Measurements from ENCODE around the gene TTC17. TPM values are rescaled to one million over a fixed set of nuclear protein-coding genes. Genes with fewer than 3 reads are reported as not detected.

TTC17 gene
- total RNA-seq, 1 donor from 2014 or later, result 108 TPM

DNA sequence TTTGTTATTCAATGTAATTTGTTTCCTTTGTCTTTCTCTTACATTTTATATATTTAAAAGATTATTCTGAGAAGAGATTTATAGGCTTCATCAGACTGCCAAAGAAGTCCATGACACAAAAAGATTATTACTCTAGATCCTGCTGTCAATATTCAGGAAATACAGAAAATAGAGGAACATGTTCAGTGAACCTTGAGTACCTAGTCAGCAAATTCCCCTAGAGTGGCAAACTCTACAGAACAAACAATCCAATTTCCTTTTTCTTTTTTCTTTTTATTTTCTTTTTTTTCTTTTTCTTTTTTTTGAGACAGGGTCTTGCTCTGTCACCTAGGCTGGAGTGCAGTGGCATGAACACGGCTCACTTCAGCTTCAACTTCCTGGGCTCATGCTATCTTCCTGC, 23.9 kb downstream of the TTC17 start:
- DNase-seq (ENCODE audit: low spot score, unreplicated experiment), result no peak
- TF ChIP-seq, protein P1, sequence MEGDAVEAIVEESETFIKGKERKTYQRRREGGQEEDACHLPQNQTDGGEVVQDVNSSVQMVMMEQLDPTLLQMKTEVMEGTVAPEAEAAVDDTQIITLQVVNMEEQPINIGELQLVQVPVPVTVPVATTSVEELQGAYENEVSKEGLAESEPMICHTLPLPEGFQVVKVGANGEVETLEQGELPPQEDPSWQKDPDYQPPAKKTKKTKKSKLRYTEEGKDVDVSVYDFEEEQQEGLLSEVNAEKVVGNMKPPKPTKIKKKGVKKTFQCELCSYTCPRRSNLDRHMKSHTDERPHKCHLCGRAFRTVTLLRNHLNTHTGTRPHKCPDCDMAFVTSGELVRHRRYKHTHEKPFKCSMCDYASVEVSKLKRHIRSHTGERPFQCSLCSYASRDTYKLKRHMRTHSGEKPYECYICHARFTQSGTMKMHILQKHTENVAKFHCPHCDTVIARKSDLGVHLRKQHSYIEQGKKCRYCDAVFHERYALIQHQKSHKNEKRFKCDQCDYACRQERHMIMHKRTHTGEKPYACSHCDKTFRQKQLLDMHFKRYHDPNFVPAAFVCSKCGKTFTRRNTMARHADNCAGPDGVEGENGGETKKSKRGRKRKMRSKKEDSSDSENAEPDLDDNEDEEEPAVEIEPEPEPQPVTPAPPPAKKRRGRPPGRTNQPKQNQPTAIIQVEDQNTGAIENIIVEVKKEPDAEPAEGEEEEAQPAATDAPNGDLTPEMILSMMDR (IDR thresholded peaks at IDR 0.05; ENCODE audit: unreplicated experiment), result no peak
- Mint-ChIP-seq H3K27ac (no peak overlapping the region), H3K36me3 (ENCODE audit: insufficient read depth) (peaks cover 8% of the 10 kb centered on the region), H3K4me1 (ENCODE audit: low read depth) (no peaks in the 10 kb centered on the region), H3K4me3 (ENCODE audit: low read depth) (no peak overlapping the region), H3K9me3 (ENCODE audit: low read depth) (no peaks in the 10 kb centered on the region), H3K27me3 (no peaks in the 10 kb centered on the region)

DNA sequence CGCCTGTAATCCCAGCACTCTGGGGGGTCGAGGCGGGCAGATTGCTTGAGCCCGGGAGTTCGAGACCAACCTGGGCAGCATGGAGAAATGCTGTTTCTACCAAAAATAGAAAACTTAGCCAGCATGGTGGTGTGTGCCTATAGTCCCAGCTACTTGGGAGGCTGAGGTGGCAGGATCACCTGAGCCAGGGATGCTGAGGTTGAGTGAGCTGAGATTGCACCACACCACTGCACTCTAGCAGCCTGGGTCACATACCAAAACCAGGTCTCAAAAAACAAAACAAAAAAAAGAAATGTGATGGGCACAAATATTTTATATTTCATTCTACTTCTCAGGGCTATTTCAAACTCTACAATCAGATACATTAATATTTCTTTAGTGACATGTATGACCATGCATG, 25.7 kb downstream of the TTC17 start:
- Mint-ChIP-seq H3K9me3 (ENCODE audit: low read depth) (no peaks in the 10 kb centered on the region), H3K27ac (no peak overlapping the region), H3K36me3 (ENCODE audit: insufficient read depth) (peaks cover 12% of the 10 kb centered on the region), H3K4me1 (ENCODE audit: low read depth) (no peaks in the 10 kb centered on the region), H3K4me3 (ENCODE audit: low read depth) (no peak overlapping the region), H3K27me3 (no peaks in the 10 kb centered on the region)
- no peak for DNase-seq (ENCODE audit: low spot score, unreplicated experiment)
- TF ChIP-seq, protein P1 (IDR thresholded peaks at IDR 0.05; ENCODE audit: unreplicated experiment), result no peak

DNA sequence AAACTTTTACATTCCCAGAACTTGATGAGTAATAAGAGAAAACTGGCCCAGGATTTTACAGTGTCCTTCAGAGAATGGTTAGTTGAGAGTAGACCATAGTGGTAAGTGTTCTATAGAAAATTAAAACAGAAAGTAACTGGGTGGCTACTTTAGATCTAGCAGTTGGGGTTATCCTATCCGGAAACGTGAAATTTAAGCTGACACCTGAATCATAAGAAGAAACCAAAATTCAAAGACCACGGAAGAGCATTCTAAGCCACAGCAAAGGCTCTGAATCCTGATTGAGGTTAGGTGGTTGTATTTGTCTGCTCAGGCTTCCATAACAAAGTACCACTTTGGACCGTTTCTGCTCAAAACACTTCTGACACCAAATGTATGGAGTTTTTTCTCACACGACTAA, 34.0 kb downstream of the TTC17 start:
- Mint-ChIP-seq H3K4me1 (ENCODE audit: low read depth) (no peaks in the 10 kb centered on the region), H3K27me3 (no peaks in the 10 kb centered on the region), H3K27ac (no peak overlapping the region), H3K36me3 (ENCODE audit: insufficient read depth) (peaks cover 30% of the 10 kb centered on the region), H3K4me3 (ENCODE audit: low read depth) (no peak overlapping the region), H3K9me3 (ENCODE audit: low read depth) (no peaks in the 10 kb centered on the region)
- DNase-seq (ENCODE audit: low spot score, unreplicated experiment), result no peak
- TF ChIP-seq, protein P1 (IDR thresholded peaks at IDR 0.05; ENCODE audit: unreplicated experiment), result no peak

DNA sequence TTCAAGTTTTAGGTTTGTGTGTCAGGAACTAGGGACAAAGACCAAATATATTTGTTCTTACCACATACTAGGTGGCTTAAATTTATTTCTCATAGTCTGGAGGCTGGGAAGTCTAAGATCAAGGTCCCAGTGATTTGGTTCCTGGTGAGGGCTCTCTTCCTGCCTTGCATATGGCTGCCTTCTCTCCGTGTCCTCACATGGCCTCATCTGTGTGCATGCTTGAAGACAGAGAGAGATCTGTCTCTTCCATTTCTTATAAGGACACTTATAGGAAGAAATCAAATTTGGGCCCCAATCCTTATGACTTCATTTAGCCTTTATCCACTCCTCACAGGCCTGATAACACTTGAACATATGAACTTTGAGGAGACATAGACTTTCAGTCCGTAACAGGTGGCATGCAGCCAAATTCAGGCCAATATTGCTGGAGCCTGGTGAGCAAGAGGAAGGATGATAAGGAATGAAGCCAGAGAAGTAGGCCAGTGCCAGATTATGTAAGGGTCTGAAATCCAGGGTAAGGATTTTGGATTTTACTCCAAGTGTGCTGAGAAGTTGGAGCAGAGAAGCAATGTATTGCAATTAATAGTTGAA, 35.1 kb downstream of the TTC17 start:
- DNase-seq (ENCODE audit: low spot score, unreplicated experiment), result no peak
- Mint-ChIP-seq H3K27me3 (no peaks in the 10 kb centered on the region), H3K4me3 (ENCODE audit: low read depth) (no peak overlapping the region), H3K9me3 (ENCODE audit: low read depth) (no peaks in the 10 kb centered on the region), H3K4me1 (ENCODE audit: low read depth) (no peaks in the 10 kb centered on the region), H3K27ac (no peak overlapping the region), H3K36me3 (ENCODE audit: insufficient read depth) (peaks cover 32% of the 10 kb centered on the region)
- TF ChIP-seq, protein P1 (IDR thresholded peaks at IDR 0.05; ENCODE audit: unreplicated experiment), result no peak

DNA sequence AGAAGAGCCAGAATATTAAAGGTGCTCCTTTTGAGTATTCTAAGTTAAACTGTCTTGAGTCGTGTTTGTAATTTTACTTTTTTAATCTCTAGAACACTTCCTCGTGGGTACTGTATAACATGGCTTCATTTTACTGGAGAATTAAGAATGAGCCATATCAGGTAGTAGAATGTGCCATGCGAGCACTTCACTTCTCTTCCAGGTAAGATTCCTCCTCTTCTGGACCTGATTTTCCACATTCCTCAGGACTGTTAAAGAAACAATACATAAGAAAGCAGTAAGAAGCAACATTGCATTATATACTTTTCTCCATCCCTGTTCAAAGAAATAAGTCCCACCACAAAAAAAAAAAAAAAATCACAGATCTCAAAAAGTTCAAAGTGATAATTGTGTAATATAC, 37.9 kb downstream of the TTC17 start:
- Mint-ChIP-seq H3K4me1 (ENCODE audit: low read depth) (no peaks in the 10 kb centered on the region), H3K27ac (no peak overlapping the region), H3K4me3 (ENCODE audit: low read depth) (no peak overlapping the region), H3K27me3 (no peaks in the 10 kb centered on the region), H3K36me3 (ENCODE audit: insufficient read depth) (peaks cover 28% of the 10 kb centered on the region), H3K9me3 (ENCODE audit: low read depth) (no peaks in the 10 kb centered on the region)
- DNase-seq (ENCODE audit: low spot score, unreplicated experiment), result no peak
- TF ChIP-seq, protein P1 (IDR thresholded peaks at IDR 0.05; ENCODE audit: unreplicated experiment), result no peak

Data from progenitor cell of endocrine pancreas (in vitro differentiated cells).